ENCODE measurements around the gene TMEM101.
"Not testable (repeated sequence)": the region's sequence is repeated elsewhere in the genome, so short reads cannot be mapped to it uniquely, and the experiment has no call there.

The TMEM101 gene

GRCh38 chr17:44014437-44015172 is at the start of gene TMEM101:
Gene TMEM101, minus strand, starts transcription at chr17:44014963. Its CDS starts 11 bp downstream, at chr17:44014952.
- H3K4me1 Mint-ChIP-seq (ENCODE audit: low read depth): peaks cover 13% of the 10 kb centered on the region
- H3K4me3 Mint-ChIP-seq: peak within 1 kb of the TSS; percentile 100
- no peaks in the 10 kb centered on the region for H3K9me3 Mint-ChIP-seq
- DNase-seq (ENCODE audit: low spot score): peak; percentile 85
- H3K36me3 Mint-ChIP-seq (ENCODE audit: low read depth): peaks cover 7% of the 10 kb centered on the region
- H3K27me3 Mint-ChIP-seq (ENCODE audit: low read depth): no peaks in the 10 kb centered on the region
- H3K27ac Mint-ChIP-seq: peak within 1 kb of the TSS; percentile 96

- no peak overlapping the region for H3K27ac Mint-ChIP-seq
- H3K27me3 Mint-ChIP-seq (ENCODE audit: low read depth): no peaks in the 10 kb centered on the region
- H3K4me3 Mint-ChIP-seq: peak overlapping the region; percentile 28
- H3K4me1 Mint-ChIP-seq (ENCODE audit: low read depth): peaks cover 37% of the 10 kb centered on the region
- peaks cover 35% of the 10 kb centered on the region for H3K36me3 Mint-ChIP-seq (ENCODE audit: low read depth)
- no peaks in the 10 kb centered on the region for H3K9me3 Mint-ChIP-seq
- no peak for DNase-seq (ENCODE audit: low spot score)
Observed at GRCh38 chr17:44063704-44064639, 49.2 kb upstream of the TMEM101 start.

GRCh38 chr17:44062871-44063270 is 48.1 kb upstream of the TMEM101 start:
- Mint-ChIP-seq H3K4me1 (ENCODE audit: low read depth) (peaks cover 37% of the 10 kb centered on the region), H3K4me3 (no peak overlapping the region), H3K27ac (no peak overlapping the region), H3K9me3 (no peaks in the 10 kb centered on the region), H3K27me3 (ENCODE audit: low read depth) (no peaks in the 10 kb centered on the region), H3K36me3 (ENCODE audit: low read depth) (peaks cover 42% of the 10 kb centered on the region)
- DNase-seq (ENCODE audit: low spot score): no peak

- H3K4me1 Mint-ChIP-seq (ENCODE audit: low read depth): peaks cover 29% of the 10 kb centered on the region
- DNase-seq (ENCODE audit: low spot score): no peak
- no peaks in the 10 kb centered on the region for H3K27me3 Mint-ChIP-seq (ENCODE audit: low read depth)
- no peak overlapping the region for H3K4me3 Mint-ChIP-seq
- H3K9me3 Mint-ChIP-seq: no peaks in the 10 kb centered on the region
- no peak overlapping the region for H3K27ac Mint-ChIP-seq
- H3K36me3 Mint-ChIP-seq (ENCODE audit: low read depth): peaks cover 44% of the 10 kb centered on the region
Observed at GRCh38 chr17:44061446-44061845, 46.7 kb upstream of the TMEM101 start.

GRCh38 chr17:44059101-44059892 is 44.5 kb upstream of the TMEM101 start:
- H3K27me3 Mint-ChIP-seq (ENCODE audit: low read depth): no peaks in the 10 kb centered on the region
- H3K9me3 Mint-ChIP-seq: no peaks in the 10 kb centered on the region
- peaks cover 26% of the 10 kb centered on the region for H3K4me1 Mint-ChIP-seq (ENCODE audit: low read depth)
- H3K36me3 Mint-ChIP-seq (ENCODE audit: low read depth): peaks cover 44% of the 10 kb centered on the region
- H3K4me3 Mint-ChIP-seq: no peak overlapping the region
- peak overlapping the region; percentile 41 for H3K27ac Mint-ChIP-seq
- no peak for DNase-seq (ENCODE audit: low spot score)

- H3K27me3 Mint-ChIP-seq (ENCODE audit: low read depth): no peaks in the 10 kb centered on the region
- no peak for DNase-seq (ENCODE audit: low spot score)
- no peak overlapping the region for H3K4me3 Mint-ChIP-seq
- H3K36me3 Mint-ChIP-seq (ENCODE audit: low read depth): peaks cover 22% of the 10 kb centered on the region
- H3K27ac Mint-ChIP-seq: no peak overlapping the region
- H3K4me1 Mint-ChIP-seq (ENCODE audit: low read depth): peaks cover 3% of the 10 kb centered on the region
- no peaks in the 10 kb centered on the region for H3K9me3 Mint-ChIP-seq
Observed at GRCh38 chr17:44053125-44053872, 38.5 kb upstream of the TMEM101 start.

GRCh38 chr17:44049294-44050060 is 34.7 kb upstream of the TMEM101 start:
- Mint-ChIP-seq H3K36me3 (ENCODE audit: low read depth) (peaks cover 28% of the 10 kb centered on the region), H3K27me3 (ENCODE audit: low read depth) (no peaks in the 10 kb centered on the region), H3K9me3 (no peaks in the 10 kb centered on the region), H3K4me1 (ENCODE audit: low read depth) (peaks cover 3% of the 10 kb centered on the region), H3K4me3 (no peak overlapping the region), H3K27ac (no peak overlapping the region)
- DNase-seq (ENCODE audit: low spot score): no peak

GRCh38 chr17:44046893-44047292 is 32.1 kb upstream of the TMEM101 start:
- not testable (repeated sequence) for H3K4me3 Mint-ChIP-seq; H3K27me3 Mint-ChIP-seq (ENCODE audit: low read depth); DNase-seq (ENCODE audit: low spot score); H3K4me1 Mint-ChIP-seq (ENCODE audit: low read depth); H3K9me3 Mint-ChIP-seq; H3K27ac Mint-ChIP-seq
- H3K36me3 Mint-ChIP-seq (ENCODE audit: low read depth): peaks cover 18% of the 10 kb centered on the region

- DNase-seq (ENCODE audit: low spot score): no peak
- H3K4me3 Mint-ChIP-seq: no peak overlapping the region
- H3K9me3 Mint-ChIP-seq: no peaks in the 10 kb centered on the region
- H3K4me1 Mint-ChIP-seq (ENCODE audit: low read depth): peaks cover 10% of the 10 kb centered on the region
- no peaks in the 10 kb centered on the region for H3K27me3 Mint-ChIP-seq (ENCODE audit: low read depth)
- H3K27ac Mint-ChIP-seq: no peak overlapping the region
- peaks cover 21% of the 10 kb centered on the region for H3K36me3 Mint-ChIP-seq (ENCODE audit: low read depth)
Observed at GRCh38 chr17:44045486-44045885, 30.7 kb upstream of the TMEM101 start.

GRCh38 chr17:44044071-44044470 is 29.3 kb upstream of the TMEM101 start:
- no peaks in the 10 kb centered on the region for H3K9me3 Mint-ChIP-seq
- H3K36me3 Mint-ChIP-seq (ENCODE audit: low read depth): peaks cover 26% of the 10 kb centered on the region
- no peaks in the 10 kb centered on the region for H3K27me3 Mint-ChIP-seq (ENCODE audit: low read depth)
- H3K4me1 Mint-ChIP-seq (ENCODE audit: low read depth): peaks cover 15% of the 10 kb centered on the region
- H3K4me3 Mint-ChIP-seq: no peak overlapping the region
- H3K27ac Mint-ChIP-seq: no peak overlapping the region
- DNase-seq (ENCODE audit: low spot score): no peak

- no peaks in the 10 kb centered on the region for H3K27me3 Mint-ChIP-seq (ENCODE audit: low read depth)
- H3K27ac Mint-ChIP-seq: no peak overlapping the region
- H3K4me1 Mint-ChIP-seq (ENCODE audit: low read depth): peaks cover 15% of the 10 kb centered on the region
- no peaks in the 10 kb centered on the region for H3K9me3 Mint-ChIP-seq
- peaks cover 25% of the 10 kb centered on the region for H3K36me3 Mint-ChIP-seq (ENCODE audit: low read depth)
- no peak for DNase-seq (ENCODE audit: low spot score)
- H3K4me3 Mint-ChIP-seq: no peak overlapping the region
Observed at GRCh38 chr17:44043272-44043696, 28.5 kb upstream of the TMEM101 start.

GRCh38 chr17:44039829-44040635 is 25.3 kb upstream of the TMEM101 start:
- Mint-ChIP-seq H3K36me3 (ENCODE audit: low read depth) (peaks cover 24% of the 10 kb centered on the region), H3K27ac (peak overlapping the region; percentile 38), H3K4me3 (peak overlapping the region; percentile 21), H3K9me3 (no peaks in the 10 kb centered on the region), H3K4me1 (ENCODE audit: low read depth) (peaks cover 13% of the 10 kb centered on the region), H3K27me3 (ENCODE audit: low read depth) (no peaks in the 10 kb centered on the region)
- DNase-seq (ENCODE audit: low spot score): no peak
